GM23338 (cell line): ENCODE measurements around the gene DIP2C. TPM values are rescaled to one million over a fixed set of nuclear protein-coding genes. Genes with fewer than 3 reads are reported as not detected.

Source experiments
- ATAC-seq: fragments of 200-7000 bp; cut with Tn5 transposase; 3 replicates; pipeline ENCODE4 v1.9.1; 2020
- DNase-seq: peaks from one replicate; pipeline ENCODE4 v3.0.0-alpha.2; 2015; ENCODE audit warnings: low spot score
- H2AFZ ChIP-seq: fragments of 200-600 bp; sonication (generic); 2 replicates; pipeline ENCODE4 v1.8.0; 2016; ENCODE audit warnings: antibody characterized with exemption, mild to moderate bottlenecking, moderate library complexity
- H3F3A ChIP-seq: fragments of 200-600 bp; sonication (generic); replicated peaks from 2 replicates; pipeline ENCODE4 v1.8.0; 2017; ENCODE audit warnings: antibody characterized with exemption, mixed run types, low read depth
- H3K27ac ChIP-seq: fragments of 200-600 bp; sonication (generic); 2 replicates; pipeline ENCODE4 v1.6.1; 2016; ENCODE audit warnings: low read depth
- H3K27me3 ChIP-seq: fragments of 200-600 bp; sonication (generic); 2 replicates; pipeline ENCODE4 v1.8.0; 2016; ENCODE audit warnings: mild to moderate bottlenecking, mixed run types, moderate library complexity; ENCODE audit not compliant: insufficient read depth
- H3K36me3 ChIP-seq: fragments of 200-600 bp; sonication (generic); 2 replicates; pipeline ENCODE4 v1.8.0; 2016; ENCODE audit warnings: mild to moderate bottlenecking; ENCODE audit not compliant: insufficient read depth
- H3K4me1 ChIP-seq: fragments of 200-600 bp; sonication (generic); 2 replicates; pipeline ENCODE4 v1.8.0; 2016; ENCODE audit warnings: mild to moderate bottlenecking, moderate library complexity; ENCODE audit not compliant: insufficient read depth
- H3K4me2 ChIP-seq: fragments of 200-600 bp; sonication (generic); 2 replicates; pipeline ENCODE4 v1.7.1; 2017; ENCODE audit warnings: mixed run types
- H3K4me3 ChIP-seq: fragments of 200-600 bp; sonication (generic); 2 replicates; pipeline ENCODE4 v1.6.1; 2016; ENCODE audit warnings: mixed run types
- H3K79me2 ChIP-seq: fragments of 200-600 bp; sonication (generic); replicated peaks from 2 replicates; pipeline ENCODE4 v1.8.0; 2017; ENCODE audit warnings: mild to moderate bottlenecking; ENCODE audit not compliant: insufficient read depth
- H3K9me2 ChIP-seq: fragments of 200-600 bp; sonication (generic); 2 replicates; pipeline ENCODE4 v1.8.0; 2017; ENCODE audit not compliant: insufficient read depth
- H4K20me1 ChIP-seq: fragments of 200-600 bp; sonication (generic); replicated peaks from 2 replicates; pipeline ENCODE4 v1.8.0; 2017; ENCODE audit warnings: mild to moderate bottlenecking; ENCODE audit not compliant: insufficient read depth
- H3K27ac Mint-ChIP-seq: 2 replicates; pipeline ENCODE4 v1.8.0; 2020; ENCODE audit warnings: inconsistent platforms, mild to moderate bottlenecking, moderate library complexity, mixed read lengths
- H3K27me3 Mint-ChIP-seq: 3 replicates; pipeline ENCODE4 v1.8.0; 2022; ENCODE audit warnings: low read depth, mild to moderate bottlenecking, moderate library complexity, mixed read lengths, inconsistent platforms; ENCODE audit not compliant: insufficient read depth, poor library complexity
- H3K36me3 Mint-ChIP-seq: 3 replicates; pipeline ENCODE4 v1.8.0; 2021; ENCODE audit warnings: low read depth, mild to moderate bottlenecking, inconsistent platforms, moderate library complexity, mixed read lengths
- H3K4me1 Mint-ChIP-seq: 3 replicates; pipeline ENCODE4 v1.8.0; 2020; ENCODE audit warnings: mild to moderate bottlenecking, inconsistent platforms, mixed read lengths
- H3K4me3 Mint-ChIP-seq: 3 replicates; pipeline ENCODE4 v1.8.0; 2021; ENCODE audit warnings: moderate library complexity, mild to moderate bottlenecking, inconsistent platforms, mixed read lengths
- H3K9me3 Mint-ChIP-seq: 3 replicates; pipeline ENCODE4 v1.8.0; 2020; ENCODE audit warnings: moderate library complexity, mild to moderate bottlenecking, inconsistent platforms, mixed read lengths
- CREB1 ChIP-seq: fragments of 250-450 bp; sonication (Bioruptor Pico); IDR thresholded peaks from 2 replicates; pipeline ENCODE4 v1.5.0; 2020; ENCODE audit warnings: low read depth, mild to moderate bottlenecking, moderate library complexity
- CTCF ChIP-seq, 2 experiments: fragments of 200-600 bp in 1 of 2; sonication (generic) in 1 of 2; conservative IDR thresholded peaks; 2 replicates each; pipeline versions ENCODE4 v1.5.1 to v1.6.1; 2016 to 2017; ENCODE audit warnings: antibody characterized with exemption in 2 of 2, low read depth in 2 of 2, mild to moderate bottlenecking in 2 of 2, moderate library complexity in 1 of 2
- EZH2 ChIP-seq: fragments of 200-600 bp; sonication (generic); IDR thresholded peaks from one replicate; pipeline ENCODE4 v1.8.0; 2017; ENCODE audit warnings: antibody characterized with exemption, mild to moderate bottlenecking, low read depth; ENCODE audit not compliant: unreplicated experiment
- EZH2phosphoT487 ChIP-seq: fragments of 200-600 bp; sonication (generic); IDR thresholded peaks from one replicate; pipeline ENCODE4 v1.8.1; 2018; ENCODE audit warnings: antibody characterized with exemption; ENCODE audit not compliant: unreplicated experiment
- JUNB ChIP-seq: IDR thresholded peaks from one replicate; pipeline ENCODE4 v1.6.1; 2016; ENCODE audit warnings: antibody characterized with exemption; ENCODE audit not compliant: unreplicated experiment
- NANOG ChIP-seq: IDR thresholded peaks from 2 replicates; pipeline ENCODE4 v1.6.1; 2016; ENCODE audit warnings: antibody characterized with exemption, borderline replicate concordance
- POLR2AphosphoS5 ChIP-seq: IDR thresholded peaks from 2 replicates; pipeline ENCODE4 v1.6.1; 2016; ENCODE audit warnings: antibody characterized with exemption, low read depth
- STAT1 ChIP-seq: IDR thresholded peaks from one replicate; pipeline ENCODE4 v1.6.1; 2016; ENCODE audit warnings: antibody characterized with exemption; ENCODE audit not compliant: unreplicated experiment
- ZNF114 ChIP-seq: fragments of 250-450 bp; sonication (Bioruptor Pico); IDR thresholded peaks from 2 replicates; pipeline ENCODE4 v1.5.0; 2020; ENCODE audit warnings: mild to moderate bottlenecking, moderate library complexity
- ZNF331 ChIP-seq: fragments of 250-450 bp; sonication (Bioruptor Pico); IDR thresholded peaks from 2 replicates; pipeline ENCODE4 v1.5.0; 2020; ENCODE audit warnings: low read depth, mild to moderate bottlenecking, moderate library complexity
- polyA plus RNA-seq: library from polyadenylated mRNA; unstranded; fragments of >200 nt; fragmentation: Nextera tagmentation; extraction: Ambion mirVana; gene quantifications from 2 replicates; pipeline ENCODE4 v1.2.1, GENCODE V29; 2016
- total RNA-seq: library from RNA; depleted of rRNA; stranded (reverse); fragments of >200 nt; shearing (Covaris generic); gene quantifications from 2 replicates; pipeline ENCODE4 v1.2.3, GENCODE V29; 2014
- TF ChIP-seq, protein P1 (sequence below): fragments of 250-450 bp; sonication (Bioruptor Pico); IDR thresholded peaks from 2 replicates; pipeline ENCODE4 v1.5.0; 2020; ENCODE audit warnings: mild to moderate bottlenecking, moderate library complexity
- TF ChIP-seq, protein P2 (sequence below): IDR thresholded peaks from one replicate; pipeline ENCODE4 v1.6.1; 2018; ENCODE audit warnings: antibody characterized with exemption; ENCODE audit not compliant: unreplicated experiment
- TF ChIP-seq, protein P3 (sequence below): IDR thresholded peaks from 2 replicates; pipeline ENCODE4 v1.6.1; 2016; ENCODE audit warnings: antibody characterized with exemption

The DIP2C gene
- total and polyA plus RNA-seq, 2 experiments from 2014 or later, result 5.1 to 7.7 TPM

GRCh38 chr10:389836-390448 is 299.5 kb downstream of the DIP2C start (continued):
- TF ChIP-seq EZH2phosphoT487 (no peak), POLR2AphosphoS5 (no peak), ZNF331 (CRISPR knock-in tag) (no peak), NANOG (no peak), ZNF114 (CRISPR knock-in tag) (no peak)
- TF ChIP-seq, protein P1, sequence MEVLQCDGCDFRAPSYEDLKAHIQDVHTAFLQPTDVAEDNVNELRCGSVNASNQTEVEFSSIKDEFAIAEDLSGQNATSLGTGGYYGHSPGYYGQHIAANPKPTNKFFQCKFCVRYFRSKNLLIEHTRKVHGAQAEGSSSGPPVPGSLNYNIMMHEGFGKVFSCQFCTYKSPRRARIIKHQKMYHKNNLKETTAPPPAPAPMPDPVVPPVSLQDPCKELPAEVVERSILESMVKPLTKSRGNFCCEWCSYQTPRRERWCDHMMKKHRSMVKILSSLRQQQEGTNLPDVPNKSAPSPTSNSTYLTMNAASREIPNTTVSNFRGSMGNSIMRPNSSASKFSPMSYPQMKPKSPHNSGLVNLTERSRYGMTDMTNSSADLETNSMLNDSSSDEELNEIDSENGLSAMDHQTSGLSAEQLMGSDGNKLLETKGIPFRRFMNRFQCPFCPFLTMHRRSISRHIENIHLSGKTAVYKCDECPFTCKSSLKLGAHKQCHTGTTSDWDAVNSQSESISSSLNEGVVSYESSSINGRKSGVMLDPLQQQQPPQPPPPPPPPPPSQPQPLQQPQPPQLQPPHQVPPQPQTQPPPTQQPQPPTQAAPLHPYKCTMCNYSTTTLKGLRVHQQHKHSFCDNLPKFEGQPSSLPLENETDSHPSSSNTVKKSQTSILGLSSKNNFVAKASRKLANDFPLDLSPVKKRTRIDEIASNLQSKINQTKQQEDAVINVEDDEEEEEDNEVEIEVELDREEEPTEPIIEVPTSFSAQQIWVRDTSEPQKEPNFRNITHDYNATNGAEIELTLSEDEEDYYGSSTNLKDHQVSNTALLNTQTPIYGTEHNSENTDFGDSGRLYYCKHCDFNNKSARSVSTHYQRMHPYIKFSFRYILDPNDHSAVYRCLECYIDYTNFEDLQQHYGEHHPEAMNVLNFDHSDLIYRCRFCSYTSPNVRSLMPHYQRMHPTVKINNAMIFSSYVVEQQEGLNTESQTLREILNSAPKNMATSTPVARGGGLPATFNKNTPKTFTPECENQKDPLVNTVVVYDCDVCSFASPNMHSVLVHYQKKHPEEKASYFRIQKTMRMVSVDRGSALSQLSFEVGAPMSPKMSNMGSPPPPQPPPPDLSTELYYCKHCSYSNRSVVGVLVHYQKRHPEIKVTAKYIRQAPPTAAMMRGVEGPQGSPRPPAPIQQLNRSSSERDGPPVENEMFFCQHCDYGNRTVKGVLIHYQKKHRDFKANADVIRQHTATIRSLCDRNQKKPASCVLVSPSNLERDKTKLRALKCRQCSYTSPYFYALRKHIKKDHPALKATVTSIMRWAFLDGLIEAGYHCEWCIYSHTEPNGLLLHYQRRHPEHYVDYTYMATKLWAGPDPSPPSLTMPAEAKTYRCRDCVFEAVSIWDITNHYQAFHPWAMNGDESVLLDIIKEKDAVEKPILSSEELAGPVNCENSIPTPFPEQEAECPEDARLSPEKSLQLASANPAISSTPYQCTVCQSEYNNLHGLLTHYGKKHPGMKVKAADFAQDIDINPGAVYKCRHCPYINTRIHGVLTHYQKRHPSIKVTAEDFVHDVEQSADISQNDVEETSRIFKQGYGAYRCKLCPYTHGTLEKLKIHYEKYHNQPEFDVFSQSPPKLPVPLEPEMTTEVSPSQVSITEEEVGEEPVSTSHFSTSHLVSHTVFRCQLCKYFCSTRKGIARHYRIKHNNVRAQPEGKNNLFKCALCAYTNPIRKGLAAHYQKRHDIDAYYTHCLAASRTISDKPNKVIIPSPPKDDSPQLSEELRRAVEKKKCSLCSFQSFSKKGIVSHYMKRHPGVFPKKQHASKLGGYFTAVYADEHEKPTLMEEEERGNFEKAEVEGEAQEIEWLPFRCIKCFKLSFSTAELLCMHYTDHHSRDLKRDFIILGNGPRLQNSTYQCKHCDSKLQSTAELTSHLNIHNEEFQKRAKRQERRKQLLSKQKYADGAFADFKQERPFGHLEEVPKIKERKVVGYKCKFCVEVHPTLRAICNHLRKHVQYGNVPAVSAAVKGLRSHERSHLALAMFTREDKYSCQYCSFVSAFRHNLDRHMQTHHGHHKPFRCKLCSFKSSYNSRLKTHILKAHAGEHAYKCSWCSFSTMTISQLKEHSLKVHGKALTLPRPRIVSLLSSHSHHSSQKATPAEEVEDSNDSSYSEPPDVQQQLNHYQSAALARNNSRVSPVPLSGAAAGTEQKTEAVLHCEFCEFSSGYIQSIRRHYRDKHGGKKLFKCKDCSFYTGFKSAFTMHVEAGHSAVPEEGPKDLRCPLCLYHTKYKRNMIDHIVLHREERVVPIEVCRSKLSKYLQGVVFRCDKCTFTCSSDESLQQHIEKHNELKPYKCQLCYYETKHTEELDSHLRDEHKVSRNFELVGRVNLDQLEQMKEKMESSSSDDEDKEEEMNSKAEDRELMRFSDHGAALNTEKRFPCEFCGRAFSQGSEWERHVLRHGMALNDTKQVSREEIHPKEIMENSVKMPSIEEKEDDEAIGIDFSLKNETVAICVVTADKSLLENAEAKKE (CRISPR knock-in tag), result no peak

DNA sequence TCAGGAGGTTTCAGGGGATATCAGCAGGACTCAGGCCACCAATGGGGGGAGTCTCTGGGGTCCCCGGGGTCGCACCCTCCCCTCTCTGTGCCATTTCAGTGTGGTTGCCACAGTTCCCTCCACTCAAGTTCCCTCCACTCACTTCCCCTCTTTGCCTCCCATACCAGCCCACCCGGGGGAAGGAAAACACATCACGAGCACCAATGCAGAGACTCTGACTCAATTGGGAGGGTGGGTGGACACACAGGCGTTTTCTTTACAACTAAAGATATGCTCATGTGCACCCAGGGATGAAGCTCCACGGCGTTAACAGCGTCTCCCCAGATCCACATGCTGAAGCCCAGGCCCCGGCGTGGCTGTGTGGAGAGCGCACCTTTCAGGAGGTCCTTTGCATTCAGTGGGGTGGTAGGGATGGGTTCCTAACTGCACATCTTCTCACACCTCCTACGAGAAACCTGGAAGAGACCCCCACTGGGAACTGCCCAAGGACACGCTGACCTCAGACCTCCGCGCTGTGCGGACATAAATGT is 300.1 kb downstream of the DIP2C start:
- no peak overlapping the region for H3K4me3 ChIP-seq
- Mint-ChIP-seq H3K4me3 (no peak overlapping the region), H3K4me1 (peaks cover 5% of the 10 kb centered on the region), H3K36me3 (no peaks in the 10 kb centered on the region; the same call in 2 of the 3 replicates), H3K27ac (no peak overlapping the region), H3K27me3 (peaks cover 10% of the 10 kb centered on the region), H3K9me3 (no peaks in the 10 kb centered on the region)
- no peaks in the 10 kb centered on the region for H3F3A ChIP-seq
- ATAC-seq (no peak), DNase-seq (no peak)
- no peaks in the 10 kb centered on the region for H3K36me3 ChIP-seq
- H3K4me1 ChIP-seq, result no peaks in the 10 kb centered on the region
- no peak overlapping the region for H3K27ac ChIP-seq
- no peak overlapping the region for H2AFZ ChIP-seq
- H3K79me2 ChIP-seq, result no peaks in the 10 kb centered on the region
- H3K9me2 ChIP-seq, result no peaks in the 10 kb centered on the region
- no peak overlapping the region for H3K4me2 ChIP-seq
- no peaks in the 10 kb centered on the region for H3K27me3 ChIP-seq
- H4K20me1 ChIP-seq, result no peaks in the 10 kb centered on the region
- TF ChIP-seq EZH2, result no peak
- no peak for TF ChIP-seq CREB1 (CRISPR knock-in tag)
- TF ChIP-seq STAT1, result no peak
- no peak for TF ChIP-seq ZNF114 (CRISPR knock-in tag)
- TF ChIP-seq, protein P2, sequence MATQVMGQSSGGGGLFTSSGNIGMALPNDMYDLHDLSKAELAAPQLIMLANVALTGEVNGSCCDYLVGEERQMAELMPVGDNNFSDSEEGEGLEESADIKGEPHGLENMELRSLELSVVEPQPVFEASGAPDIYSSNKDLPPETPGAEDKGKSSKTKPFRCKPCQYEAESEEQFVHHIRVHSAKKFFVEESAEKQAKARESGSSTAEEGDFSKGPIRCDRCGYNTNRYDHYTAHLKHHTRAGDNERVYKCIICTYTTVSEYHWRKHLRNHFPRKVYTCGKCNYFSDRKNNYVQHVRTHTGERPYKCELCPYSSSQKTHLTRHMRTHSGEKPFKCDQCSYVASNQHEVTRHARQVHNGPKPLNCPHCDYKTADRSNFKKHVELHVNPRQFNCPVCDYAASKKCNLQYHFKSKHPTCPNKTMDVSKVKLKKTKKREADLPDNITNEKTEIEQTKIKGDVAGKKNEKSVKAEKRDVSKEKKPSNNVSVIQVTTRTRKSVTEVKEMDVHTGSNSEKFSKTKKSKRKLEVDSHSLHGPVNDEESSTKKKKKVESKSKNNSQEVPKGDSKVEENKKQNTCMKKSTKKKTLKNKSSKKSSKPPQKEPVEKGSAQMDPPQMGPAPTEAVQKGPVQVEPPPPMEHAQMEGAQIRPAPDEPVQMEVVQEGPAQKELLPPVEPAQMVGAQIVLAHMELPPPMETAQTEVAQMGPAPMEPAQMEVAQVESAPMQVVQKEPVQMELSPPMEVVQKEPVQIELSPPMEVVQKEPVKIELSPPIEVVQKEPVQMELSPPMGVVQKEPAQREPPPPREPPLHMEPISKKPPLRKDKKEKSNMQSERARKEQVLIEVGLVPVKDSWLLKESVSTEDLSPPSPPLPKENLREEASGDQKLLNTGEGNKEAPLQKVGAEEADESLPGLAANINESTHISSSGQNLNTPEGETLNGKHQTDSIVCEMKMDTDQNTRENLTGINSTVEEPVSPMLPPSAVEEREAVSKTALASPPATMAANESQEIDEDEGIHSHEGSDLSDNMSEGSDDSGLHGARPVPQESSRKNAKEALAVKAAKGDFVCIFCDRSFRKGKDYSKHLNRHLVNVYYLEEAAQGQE, result no peak
- no peak for TF ChIP-seq JUNB
- TF ChIP-seq CTCF (conservative IDR thresholded peaks at IDR 0.05; ENCODE audit: low read depth in 2 of 2), result no peak
- TF ChIP-seq, protein P3, sequence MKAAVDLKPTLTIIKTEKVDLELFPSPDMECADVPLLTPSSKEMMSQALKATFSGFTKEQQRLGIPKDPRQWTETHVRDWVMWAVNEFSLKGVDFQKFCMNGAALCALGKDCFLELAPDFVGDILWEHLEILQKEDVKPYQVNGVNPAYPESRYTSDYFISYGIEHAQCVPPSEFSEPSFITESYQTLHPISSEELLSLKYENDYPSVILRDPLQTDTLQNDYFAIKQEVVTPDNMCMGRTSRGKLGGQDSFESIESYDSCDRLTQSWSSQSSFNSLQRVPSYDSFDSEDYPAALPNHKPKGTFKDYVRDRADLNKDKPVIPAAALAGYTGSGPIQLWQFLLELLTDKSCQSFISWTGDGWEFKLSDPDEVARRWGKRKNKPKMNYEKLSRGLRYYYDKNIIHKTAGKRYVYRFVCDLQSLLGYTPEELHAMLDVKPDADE, result no peak
- TF ChIP-seq ZNF331 (CRISPR knock-in tag), result no peak
